Stimulated activated CD8-positive, alpha-beta memory T cell treated with anti-CD3 and anti-CD28 coated beads, Interleukin-12 subunit alpha, Interleukin-12 subunit beta, amount 100 ng/mL, for 4 hours (primary cell): ENCODE measurements around the gene DPY30.

ENCODE experiments used
- DNase-seq: peaks from one replicate; pipeline ENCODE4 v3.0.0-alpha.2; 2020; ENCODE audit warnings: low read depth

Gene DPY30

DNA sequence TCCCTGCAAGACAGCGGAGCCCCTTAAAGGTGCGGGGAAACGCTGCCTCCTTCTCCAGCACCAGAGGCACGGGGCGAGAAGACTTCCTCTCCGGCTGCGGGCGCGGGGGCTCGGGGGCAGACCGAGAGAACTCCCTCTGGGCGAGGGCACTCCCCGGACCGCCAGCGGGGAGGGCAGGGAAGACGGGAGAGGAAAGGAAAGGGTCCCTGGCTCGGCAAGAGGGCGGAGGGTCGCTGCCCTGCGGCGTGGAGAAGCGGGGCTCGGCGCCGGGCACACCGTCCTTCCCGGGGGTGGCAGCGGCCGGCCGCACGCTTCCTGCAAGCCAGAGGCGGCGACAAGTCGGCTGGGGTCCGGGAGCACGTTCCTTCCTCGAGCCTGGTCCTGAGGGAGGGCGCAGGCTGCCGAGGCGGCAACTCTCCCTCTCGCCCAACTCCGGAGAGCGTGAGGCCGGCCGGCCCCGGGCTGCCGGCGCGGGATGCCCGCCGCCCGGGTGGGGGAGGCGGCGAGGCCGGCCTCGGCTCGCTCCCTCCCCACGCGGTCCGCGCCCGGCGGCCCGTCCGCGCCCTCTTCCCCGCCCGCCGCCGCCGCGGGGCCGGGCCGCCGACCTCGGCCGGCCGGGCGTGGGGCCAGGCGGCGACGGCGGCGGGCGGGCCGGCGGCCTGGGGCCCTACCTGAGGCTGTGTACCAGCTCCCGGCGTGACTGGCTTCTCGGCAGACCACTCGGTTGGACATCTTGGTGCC lies 29.9 kb downstream of the DPY30 start:
- peak; percentile 25 for DNase-seq

DNA sequence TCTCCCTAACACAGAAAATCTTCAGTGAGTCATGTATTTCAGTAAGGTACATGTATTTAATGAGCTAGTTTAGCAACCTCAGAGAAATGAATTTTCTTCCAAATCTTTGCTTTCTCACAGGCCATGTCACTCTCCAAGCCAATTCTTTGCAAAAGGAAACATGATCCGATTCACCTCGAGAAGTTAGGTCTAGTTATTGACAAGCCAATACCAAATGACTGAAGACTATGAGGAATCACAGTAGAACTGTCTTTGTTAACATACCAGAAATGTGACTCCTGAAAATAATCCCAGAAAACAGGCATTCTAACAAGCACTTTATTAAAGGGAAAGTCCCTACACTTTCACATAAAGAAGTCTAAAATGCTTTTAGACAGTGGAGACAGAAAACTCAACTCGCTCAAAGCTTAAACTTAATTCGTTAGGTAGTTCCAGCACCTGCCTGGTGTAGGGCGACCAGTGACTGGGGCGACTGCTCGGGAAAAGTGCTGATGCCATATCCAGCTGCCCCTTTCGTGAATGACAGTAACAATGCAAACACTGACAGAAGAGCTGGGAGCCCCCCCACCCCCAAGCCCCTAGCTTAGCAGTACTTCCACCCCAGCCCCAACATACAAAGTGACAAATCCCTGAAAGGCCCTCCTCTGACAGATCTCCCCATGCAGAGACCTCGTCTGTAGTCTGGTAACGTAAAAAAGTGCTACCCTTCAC lies 30.6 kb downstream of the DPY30 start:
- DNase-seq = no peak

DNA sequence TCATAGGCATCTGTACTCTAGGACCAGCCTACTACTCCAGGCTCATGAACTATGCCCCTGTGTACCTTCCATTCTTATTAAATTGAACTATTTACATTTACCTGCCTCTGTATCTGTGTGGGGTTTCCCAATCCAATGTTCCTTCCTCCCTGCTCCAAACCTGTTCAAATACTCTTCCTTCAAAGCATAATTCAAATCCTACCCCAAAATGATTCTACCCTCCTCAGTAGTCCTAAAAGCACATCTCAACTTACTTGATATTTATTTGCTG lies 32.5 kb downstream of the DPY30 start:
- DNase-seq = no peak

DNA sequence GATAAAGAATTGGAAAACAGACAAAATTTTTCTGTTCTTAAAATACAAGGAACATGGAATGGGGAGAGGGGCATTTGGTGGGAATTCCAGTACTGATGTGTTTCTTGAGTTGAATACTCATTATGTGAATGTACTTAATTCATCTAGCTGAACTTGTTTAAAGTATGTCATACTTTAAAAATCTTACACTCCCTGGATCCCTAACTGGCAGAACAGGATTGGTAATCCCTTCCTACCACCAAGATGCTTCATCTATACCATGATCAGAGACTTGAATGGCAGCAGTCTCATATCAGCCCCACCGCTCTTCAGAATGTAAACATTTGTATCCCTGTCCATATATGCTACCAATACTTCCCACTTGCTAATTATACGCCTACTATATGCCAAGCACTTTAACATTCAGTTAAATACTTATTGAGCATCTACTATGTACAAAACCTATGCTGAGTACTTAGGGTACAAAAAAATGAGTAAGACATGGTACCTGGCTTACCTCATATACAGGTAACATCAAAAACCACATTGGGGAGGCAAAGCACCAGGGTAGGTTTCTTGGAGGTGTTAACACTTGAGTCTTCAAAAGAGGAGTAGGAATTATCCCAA lies 34.1 kb downstream of the DPY30 start:
- no peak for DNase-seq

DNA sequence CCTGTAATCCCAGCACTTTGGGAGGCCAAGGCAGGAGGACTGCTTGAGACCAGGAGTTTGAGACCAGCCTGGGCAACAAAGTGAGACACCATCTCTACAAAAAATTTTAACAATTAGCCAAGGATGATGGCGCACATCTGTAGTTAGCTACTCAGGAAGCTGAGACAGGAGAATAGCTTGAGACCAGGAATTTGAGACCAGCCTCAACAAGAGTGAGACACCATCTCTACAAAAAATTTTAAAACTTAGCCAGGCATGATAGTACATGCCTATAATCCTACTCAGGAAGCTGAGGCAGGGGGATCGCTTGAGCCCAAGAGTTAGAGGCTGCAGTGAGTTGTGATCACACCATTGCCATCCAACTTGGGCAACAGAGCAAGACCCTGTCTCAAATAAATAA lies 35.8 kb downstream of the DPY30 start:
- no peak for DNase-seq

DNA sequence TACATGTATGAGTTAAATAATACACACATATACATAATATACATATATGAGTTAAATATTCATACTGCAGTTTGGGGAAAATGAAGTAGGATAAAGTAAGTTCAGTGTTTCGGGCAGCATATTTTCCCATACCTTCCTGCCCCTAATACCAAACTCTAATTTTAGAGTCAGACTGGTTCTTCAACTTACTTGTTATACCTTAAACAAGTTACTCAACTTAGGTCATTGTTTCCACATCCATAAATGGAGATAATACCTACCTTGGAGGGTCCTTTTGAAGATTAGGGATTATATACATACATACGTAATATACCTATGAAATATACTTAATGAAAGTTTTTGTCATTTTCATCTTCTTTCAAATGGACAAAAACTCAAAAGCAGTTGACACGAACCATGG lies 37.2 kb downstream of the DPY30 start:
- DNase-seq = no peak

DNA sequence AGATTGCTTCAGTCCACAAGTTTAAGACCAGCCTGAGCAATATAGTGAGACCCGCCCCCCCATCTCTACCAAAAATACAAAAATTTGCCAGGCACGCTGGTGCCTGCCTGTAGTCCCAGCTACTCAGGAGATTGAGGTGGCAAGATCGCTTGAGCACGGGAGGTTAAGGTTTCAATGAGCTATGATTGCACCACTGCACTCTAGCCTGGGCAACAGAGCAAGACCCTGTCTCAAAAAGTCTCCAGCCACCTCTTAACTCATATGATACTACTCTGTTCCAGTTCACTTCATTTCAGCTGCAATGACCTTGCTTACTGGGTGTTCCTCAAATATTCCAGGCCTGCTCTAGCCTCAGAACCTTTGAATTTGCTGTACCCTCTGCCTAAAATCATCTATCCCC lies 40.2 kb downstream of the DPY30 start:
- no peak for DNase-seq

DNA sequence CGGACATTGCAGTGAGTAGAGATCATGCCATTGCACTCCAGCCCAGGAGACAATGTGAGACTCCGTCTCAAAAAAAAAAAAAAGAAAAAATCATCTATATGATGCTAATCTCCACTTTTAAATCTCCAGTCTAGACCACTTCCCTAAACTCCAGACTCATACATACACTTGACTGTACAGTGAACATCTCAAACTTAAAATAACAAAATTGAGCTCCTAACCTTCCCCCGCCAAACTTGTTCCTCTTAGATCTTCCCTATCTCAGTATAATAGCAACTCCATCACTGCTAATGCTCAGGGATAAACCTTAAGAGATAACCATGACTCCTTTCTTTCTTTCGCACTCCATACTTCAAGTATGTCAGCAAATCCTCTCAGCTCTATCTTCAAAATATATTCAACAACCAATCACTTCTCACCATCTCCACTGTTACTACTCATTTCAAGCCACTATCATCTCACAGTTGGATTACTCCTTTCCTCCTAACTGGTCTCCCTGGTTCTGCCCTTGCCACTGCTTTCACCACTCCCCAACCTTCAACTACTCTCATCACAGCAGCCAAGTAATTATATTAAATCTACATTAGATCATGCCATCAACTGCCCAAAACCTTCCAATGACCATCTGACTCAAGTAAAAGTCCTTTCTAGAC lies 40.7 kb downstream of the DPY30 start:
- no peak for DNase-seq

DNA sequence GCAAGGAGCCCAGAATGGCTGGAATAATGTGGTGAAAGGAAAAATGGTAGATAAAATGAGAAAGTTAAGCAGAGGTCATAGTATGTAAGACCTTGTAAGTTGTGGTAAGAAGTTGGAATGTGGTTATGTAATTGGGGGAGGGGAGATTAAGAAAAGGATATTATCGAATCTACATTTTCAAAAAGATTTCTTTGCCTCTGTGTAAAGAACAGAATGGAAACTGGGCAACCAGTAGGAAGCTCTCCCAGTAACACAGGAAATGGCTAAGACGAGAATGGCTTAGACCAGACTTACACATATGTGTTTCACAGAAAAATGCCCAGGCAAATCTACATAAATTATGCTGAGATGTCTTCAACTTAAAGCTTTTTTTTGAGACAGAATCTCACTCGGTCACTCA lies 42.0 kb downstream of the DPY30 start:
- DNase-seq = no peak

DNA sequence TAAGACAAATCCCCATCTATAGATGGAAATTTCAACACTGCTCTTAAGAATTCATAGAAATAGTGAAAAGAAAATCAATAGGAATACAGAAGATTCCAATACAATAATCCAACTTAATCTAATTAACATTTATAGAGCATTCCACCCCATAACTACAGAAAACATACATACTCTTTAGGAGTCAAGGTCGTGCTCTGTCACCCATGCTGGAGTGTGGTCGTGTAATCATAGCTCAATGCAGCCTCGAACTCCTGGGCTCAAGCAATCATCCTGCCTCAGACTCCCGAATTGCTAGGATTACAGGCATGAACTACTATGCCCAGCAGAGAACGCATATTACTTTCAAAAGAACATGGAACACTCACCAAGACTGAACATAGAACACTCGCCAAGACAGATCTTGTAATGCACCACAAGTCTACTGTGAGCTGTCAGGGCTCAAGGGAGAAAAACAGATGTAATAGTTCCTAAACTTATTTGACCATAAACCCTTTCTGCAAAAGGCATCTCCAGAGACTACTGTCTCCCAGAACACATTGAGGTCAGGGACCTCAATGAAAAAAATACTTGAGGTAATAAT lies 42.9 kb downstream of the DPY30 start:
- DNase-seq = no peak

DNA sequence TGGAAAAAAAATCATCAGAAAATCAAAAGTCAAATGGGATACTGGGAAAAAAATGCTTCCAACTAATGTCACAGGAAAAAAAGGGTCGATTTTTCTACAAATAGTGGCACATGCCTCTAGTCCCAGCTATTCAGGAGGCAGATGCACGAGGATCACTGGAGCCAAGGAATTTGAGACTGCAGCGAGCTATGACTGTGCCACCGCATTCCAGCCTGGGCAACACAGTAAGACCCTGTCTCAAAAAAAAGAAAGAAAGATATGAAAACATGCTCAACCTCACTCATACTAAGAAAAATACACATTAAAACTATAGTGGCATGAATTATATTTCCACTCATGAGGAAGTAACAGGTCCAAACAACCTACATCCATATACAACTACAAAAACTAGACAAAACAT lies 46.7 kb downstream of the DPY30 start:
- DNase-seq = no peak

DNA sequence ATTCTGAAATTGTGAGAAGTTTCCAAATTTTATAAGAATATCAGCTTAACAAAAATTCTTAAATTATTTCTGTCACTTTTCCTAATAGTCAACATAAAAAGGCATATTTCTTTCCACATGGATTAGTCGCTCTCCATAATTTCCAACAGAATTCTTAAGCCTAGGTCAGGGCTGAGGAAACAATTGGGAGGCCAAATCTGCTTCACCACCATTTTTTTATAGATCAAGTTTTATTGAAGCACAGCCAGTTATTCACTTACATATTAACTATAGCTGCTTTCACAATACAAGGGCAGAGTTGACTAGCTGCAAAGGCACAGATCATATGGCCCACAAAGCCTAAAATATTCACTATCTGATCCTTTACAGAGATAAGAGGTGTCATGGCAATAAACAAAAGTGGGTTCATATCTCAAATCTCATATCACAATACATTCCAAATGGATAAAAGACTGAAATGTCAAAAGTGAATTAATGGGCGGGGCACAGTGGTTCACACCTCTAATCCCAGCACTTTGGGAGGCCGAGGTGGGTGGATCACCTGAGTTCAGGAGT lies 47.5 kb downstream of the DPY30 start:
- no peak for DNase-seq

DNA sequence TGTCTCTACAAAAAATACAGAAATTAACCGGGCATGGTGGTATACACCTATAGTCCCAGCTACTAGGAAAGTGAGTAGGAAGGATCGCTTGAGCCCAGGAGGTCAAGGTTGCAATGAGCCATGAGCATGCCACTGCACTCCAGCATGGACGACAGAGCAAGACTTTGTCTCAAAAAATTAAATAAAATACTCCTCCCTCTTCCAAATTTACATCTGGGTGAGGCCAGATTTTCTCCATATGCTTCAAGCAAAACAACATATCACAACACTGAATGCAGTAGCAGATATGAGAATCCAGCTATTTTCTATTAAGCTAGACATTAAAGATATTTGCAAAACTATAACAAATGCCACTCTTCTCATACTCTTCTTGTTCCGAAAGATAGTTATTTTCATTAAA lies 49.7 kb downstream of the DPY30 start:
- no peak for DNase-seq

DNA sequence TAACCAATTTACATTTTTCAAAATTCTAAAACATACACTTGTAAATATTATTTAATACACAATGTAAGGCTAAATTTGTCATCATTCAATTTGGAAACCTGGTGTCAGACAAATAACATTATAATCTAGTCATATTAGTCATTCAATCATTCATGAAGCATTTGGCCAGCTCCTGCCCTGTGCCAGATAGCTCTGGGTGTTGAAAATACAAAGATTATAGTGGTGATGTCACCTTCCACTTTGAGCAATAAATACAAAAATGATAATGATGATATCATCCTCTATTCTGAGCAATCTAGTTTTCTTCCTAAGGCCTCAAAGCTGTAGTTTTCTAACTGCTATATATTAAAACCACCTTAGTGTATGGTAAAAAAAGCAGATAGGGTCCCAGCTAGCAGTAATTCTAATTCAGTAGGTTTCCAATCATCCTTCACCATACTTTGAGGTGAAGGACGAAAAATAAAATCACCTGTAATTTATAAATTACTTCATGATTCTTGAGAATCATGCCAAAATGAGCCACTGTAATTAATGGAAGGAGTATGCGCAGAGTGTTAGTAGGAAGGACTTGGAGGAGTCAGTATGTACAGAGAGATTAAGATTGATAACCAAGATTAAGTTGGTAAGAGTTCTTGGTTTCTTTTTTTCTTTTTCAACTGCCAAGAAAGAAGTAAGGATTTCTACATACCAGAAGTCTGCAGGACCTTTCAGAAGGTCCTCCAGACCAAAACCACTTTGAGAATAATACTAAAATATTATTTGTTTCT lies 52.0 kb downstream of the DPY30 start:
- DNase-seq = no peak

DNA sequence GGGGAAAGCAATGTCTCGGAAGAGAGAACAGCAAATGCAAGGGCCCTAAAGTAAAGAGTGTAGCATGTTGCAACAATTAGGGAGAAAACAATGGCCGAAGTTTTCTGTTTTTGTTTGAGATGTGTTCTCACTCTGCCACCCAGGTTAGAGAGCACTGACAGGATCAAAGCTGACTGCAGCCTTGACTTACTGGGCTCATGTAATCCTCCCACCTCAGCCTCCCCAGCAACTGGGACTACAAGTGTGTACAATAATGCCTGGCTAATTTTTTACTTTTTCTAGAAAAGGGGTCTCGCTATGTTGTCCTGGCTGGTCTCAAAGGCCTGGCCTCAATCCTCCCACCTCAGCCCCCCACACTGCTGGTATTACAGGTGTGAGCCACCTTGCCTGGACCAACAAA lies 52.7 kb downstream of the DPY30 start:
- DNase-seq = no peak

DNA sequence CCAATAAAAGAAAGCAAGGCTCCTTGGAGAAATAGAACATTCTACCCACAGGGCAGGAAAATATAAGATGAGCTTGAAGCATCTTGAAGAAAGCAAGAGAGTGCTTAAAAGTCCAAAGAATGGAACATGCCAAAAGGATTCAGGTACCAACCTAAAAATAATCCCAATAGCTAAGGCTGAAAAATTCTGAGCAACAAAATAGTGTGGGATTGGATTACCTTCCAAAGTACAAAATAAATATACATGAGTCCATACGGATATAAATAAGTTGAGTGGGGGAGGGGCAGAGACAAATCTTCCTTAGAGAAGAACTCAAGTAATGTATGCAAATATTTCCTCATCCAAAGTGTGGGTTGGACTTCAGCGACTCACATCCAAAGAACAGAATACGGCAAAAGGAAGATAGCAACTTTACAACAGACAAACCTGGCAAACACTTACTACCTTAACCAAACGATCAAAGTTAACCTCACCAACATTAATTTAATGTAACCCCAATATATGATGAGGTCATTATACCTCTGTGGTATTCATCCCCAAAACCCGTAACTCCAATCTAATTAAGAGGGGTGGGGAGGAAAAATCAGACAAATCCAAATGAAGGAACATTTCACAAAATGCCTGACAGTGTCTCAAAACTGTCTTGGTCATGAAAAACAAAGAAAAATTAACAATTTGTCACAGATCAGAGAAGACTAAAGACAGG lies 55.7 kb downstream of the DPY30 start:
- DNase-seq = no peak

DNA sequence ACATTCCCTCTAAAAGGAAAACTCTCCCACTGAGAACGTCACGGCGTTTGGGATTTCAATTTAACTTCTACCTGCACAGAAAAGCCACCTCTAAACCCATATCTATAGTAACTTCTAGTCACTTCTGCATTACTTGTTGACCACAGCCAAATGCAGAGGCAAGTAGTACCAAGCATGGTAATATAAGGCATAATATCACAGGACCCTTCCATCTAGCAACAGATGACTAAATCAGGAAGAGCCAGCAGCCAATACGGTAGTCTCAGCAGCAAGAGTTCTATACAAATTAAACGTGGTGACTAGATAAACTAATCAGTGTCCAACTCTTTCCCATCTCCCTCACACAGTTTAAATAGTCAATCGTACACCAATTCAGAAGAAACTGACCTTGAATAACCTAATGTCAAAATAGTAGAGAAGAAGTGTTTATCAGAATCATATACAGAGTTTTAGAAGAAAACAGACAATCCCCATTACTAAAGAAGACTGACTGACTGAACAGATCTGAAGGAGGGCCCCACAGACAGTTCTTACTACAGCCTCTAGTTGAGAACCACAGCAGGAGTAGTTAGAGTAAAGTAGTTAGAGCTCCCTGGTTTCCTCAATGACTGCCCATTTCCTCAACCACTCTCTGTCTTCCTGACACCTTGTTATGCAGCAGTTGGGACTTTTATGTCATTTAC lies 58.8 kb downstream of the DPY30 start:
- DNase-seq = no peak

DNA sequence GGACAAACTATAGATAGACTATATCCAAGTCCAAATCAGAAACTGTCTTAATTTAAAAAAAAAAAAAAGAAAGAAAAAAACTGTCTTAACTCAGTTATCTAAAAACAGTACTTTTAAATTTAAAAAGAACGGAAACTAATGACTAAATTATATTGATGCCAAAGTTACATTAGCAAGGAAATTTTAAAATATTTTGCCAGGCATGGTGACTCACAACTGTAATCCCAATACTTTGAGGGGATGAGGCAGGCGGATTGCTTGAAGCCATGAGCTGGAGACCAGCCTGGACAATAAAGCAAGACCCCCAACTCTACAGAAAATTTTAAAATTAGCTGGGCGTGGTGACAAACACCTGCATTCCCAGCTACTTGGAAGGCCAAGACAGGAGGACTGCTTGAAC lies 59.6 kb downstream of the DPY30 start:
- no peak for DNase-seq

DNA sequence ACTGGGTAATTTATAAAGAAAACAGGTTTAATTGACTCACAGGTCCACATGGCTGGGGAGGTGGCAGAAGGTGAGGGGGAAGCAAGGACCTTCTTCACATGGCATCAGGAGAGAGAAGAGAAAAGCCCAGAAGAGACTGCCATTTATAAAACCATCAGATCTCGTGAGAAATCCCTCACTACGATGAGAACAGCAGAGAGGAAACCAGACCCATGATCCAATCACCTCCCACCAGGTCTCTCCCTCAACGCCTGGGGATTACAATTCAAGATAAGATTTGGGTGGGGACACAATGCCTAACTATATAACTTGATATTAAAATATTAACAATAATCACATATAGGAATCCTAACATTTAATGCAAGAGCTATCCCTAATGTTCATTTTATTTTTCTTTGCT lies 60.6 kb downstream of the DPY30 start:
- DNase-seq = no peak

DNA sequence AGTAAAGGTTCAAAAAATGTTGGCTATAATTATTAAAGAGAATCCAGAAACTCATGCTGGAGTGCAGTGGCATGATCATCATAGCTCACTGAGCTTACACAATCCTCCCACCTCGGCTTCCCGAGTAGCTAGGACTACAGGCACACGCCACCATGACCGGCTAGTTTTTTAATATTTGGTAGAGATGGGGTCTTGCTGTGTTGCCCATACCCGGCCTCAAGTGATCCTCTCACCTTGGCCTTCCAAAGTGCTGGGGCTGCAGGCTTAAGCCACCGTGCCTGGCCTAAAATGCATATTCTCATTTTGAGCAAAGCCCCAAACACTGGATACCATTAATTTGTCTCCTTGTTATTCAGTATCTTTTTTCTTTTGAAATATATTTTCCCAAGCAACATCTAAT lies 61.2 kb downstream of the DPY30 start:
- DNase-seq = no peak
